ENCODE data around the gene FAM72A.
"Not testable (repeated sequence)": the region's sequence is repeated elsewhere in the genome, so short reads cannot be mapped to it uniquely, and the experiment has no call there.

The FAM72A gene

DNA sequence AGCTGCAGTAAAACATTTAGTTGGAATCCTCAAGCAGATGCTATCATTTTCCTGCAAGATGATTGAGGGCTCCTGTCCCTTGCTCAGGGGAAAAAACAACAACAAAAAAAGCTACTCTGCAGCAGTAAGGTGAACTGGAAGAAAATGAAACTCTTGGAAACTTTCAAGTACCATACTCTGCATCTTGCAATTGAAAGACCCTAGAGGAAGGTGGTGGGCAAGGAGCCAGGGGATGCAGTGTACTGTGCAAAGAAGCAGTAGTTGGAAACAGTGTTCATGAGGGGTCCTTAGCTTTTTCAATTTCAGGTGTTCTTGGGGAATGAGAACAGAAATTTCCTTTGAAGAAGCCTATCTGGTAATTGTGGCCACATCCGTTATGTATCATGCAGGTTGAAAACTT lies 8.2 kb upstream of the FAM72A start:
- not testable (repeated sequence) for DNase-seq

DNA sequence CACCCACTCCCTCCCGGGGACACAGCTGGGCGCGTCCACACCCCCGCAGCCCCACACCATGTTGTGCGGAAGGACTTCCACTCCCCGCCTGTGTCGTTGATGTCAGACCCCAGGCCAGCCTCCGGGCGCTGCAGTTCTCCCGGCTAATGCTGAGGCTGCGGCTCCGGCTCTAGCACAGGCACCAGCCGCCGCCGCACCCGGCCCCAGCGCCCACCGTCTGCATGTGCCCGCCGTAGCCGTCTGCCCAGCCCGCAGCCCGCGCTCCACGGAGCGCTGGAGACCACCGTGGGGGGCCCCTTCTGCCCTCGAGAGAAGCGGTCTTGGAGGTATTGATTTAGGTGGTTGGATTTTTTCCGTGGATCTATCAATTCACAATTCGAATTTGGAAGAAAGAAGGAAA lies 2.9 kb upstream of the FAM72A start:
- not testable (repeated sequence) for DNase-seq

DNA sequence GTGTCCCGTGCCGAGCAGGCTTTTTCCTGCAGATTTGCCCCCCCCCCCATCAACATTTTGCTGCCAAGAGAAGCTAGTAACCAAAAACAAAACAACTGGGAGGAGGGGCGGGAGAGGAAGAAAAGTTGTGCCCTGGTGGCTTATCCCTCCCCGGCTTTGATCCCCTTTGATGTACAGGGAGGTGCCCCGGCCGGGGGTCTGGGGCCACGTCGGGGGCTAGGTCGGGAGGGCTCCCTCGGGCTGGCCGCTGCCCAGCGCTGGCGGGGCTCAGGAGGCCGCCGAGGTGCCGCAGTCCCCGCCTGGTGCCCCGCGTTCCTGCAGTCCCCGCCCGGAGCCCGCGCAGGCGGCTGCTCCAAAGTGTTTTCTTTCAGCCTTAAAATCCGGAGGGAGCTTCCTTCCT lies 2.2 kb upstream of the FAM72A start:
- not testable (repeated sequence) for DNase-seq

DNA sequence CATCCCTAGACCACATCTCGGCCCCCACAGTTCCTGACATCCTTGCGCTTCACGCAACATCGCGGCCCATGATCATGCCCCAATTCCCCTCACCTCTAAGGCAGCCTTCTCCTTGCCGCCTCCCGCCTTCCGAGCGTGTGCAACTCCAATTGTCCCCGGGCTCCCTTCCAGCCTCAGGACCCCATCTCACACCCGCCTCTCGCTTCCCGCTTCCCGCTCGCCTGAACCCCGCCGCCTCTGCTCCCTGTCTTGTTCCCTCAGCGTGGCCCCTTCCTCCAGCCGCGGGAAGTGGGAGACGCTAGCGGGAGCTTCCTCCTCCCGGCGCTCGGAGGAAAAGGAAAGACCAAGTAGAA lies 1.5 kb upstream of the FAM72A start:
- not testable (repeated sequence) for DNase-seq

DNA sequence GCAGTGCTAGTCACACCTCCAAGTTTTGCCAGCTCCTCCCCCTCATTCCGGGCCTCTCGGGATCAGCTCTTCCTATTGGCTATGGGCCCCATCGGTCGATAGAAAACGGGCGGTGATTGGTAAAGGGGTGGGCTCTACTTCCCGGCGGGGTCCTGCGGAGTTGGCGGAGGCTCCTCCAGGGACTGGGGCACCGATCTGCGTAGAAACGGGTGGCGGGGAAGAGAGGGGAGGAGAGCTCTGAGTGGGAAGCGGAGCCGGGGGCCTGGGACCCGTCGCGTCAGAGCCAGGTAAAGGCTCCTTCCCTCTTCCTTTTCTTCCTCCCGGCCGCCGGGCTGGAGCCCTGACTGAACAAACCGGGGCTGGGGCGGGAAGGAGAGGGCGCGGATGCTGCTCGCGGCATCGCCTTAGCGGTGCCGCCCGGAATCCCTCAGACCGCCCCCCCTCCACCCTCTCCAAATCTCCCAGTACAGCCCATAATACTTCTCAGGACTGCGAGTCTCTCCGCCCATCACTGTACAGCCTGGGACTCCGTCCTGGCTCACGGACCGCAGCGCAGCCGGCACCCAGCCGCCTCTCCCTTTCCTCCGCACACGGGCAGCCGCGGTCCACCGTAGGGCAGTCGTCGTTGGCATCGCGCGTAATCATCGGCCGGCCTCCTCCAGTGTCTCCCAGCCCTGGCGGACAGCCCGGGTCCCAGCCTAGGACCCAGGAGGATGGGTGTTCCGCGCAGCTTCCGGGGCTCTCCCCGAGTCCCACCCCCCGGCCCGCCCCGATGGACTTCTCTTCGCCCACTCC lies 922 bp upstream of the FAM72A start, which contains the start of gene SRGAP2:
Gene SRGAP2, plus strand, starts transcription at position 178 of the 795 bp plus-strand sequence. CDS start 2,430 bp downstream, outside the sequence.
- peak; percentile 0 for DNase-seq

DNA sequence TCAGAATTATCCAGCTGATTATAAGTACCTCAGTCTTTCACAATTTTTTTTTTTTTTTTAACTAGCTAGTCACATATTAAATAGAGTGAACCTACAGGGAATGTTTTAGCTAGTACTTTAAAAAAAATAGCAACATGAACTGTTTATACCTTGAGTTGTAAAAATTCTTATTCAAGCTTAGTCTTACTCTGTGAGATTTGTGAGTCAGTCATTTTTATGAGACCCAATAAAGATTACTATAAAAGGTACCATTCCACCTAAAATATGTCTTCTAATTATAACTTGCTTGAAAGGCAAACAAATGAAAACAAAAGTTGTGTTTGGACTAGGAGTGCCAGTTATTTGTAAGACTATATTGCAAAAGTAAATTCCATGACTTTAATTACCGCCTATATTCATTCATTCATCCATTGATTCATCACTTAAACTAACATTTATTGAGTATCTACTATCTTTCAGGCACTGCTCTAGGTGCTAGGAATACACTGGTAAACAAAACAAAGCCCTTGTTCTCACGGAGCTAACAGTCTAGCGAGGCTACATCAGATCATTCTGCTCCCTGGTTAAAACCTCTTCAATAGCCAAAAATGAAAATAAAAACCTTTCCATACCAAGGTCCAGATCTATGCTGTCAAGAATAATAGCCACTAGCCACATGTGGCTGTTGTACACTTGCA lies 5.8 kb downstream of the FAM72A start:
- not testable (repeated sequence) for DNase-seq

DNA sequence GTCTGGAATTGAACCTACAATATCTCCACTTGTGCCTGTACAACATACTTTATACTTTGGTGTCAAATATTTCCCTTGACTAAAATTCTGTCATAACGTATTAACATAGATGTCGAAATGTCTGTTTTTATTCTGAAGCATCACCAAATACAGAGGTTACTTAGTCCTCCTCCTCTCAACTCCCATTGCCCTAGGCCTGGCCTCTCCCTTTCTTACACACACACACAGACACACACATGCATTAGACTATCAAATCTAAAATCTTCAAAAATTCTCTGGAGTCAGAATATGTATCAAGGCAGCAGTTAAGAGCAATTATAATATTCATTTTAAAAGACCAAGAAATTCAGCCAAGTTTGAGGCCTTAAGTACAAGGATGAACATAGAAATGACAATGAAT lies 7.5 kb downstream of the FAM72A start:
- not testable (repeated sequence) for DNase-seq

DNA sequence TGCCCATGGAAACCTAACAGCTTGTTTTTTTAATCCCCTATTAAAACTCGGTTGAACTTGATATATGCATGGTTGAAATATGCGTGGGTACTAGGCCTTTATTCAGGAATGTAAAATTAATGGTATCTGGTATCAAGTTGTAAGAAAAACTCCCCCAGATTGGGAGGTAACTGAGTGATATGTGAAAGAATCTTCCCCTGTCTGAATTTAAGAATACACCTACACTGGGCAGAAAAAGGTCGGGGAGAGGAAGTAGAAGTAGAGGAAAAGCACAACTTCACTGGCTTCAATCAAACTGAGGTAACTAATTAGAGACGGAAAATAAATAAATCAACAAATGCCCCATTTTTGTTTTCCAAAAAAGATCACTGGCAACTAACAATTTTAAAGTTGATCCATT lies 15.8 kb downstream of the FAM72A start:
- DNase-seq = not testable (repeated sequence)

DNA sequence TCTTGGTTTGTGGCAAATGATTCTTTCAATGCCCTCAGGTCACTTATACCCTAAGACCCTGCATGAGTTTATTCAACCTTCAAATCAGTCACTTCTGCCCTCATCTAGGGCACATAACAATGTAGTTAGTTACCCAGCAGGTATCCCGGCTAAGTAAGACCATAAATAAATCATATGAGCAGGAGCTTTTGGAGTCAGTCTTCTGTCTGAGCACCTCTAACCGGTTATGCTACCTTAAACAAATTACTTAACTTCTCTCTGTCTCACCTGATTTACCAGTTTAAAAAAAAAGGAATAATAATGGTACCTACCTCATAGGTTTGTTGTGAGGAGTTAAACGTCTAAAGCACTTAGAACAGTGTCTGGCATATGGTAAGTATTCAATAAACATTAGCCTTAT lies 16.9 kb downstream of the FAM72A start:
- DNase-seq = not testable (repeated sequence)

DNA sequence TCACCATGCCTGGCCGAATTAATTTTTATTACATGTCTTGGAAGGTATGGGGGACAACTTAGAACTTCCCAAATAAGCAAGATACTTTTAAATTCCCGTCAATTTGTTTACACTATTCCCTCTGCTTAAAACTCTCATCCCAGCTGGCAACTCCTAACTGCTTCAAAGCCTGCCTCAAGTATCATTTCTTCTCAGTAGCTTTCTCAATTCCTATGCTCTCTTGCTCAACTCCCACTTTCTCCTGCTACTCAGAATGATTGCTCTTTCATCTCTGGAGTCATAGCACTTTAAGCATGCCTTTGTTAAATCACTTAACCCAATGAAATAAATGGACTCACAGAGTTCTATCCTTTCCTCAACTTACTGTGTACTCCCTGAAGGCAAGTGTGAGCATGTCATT lies 18.9 kb downstream of the FAM72A start:
- DNase-seq = not testable (repeated sequence)

DNA sequence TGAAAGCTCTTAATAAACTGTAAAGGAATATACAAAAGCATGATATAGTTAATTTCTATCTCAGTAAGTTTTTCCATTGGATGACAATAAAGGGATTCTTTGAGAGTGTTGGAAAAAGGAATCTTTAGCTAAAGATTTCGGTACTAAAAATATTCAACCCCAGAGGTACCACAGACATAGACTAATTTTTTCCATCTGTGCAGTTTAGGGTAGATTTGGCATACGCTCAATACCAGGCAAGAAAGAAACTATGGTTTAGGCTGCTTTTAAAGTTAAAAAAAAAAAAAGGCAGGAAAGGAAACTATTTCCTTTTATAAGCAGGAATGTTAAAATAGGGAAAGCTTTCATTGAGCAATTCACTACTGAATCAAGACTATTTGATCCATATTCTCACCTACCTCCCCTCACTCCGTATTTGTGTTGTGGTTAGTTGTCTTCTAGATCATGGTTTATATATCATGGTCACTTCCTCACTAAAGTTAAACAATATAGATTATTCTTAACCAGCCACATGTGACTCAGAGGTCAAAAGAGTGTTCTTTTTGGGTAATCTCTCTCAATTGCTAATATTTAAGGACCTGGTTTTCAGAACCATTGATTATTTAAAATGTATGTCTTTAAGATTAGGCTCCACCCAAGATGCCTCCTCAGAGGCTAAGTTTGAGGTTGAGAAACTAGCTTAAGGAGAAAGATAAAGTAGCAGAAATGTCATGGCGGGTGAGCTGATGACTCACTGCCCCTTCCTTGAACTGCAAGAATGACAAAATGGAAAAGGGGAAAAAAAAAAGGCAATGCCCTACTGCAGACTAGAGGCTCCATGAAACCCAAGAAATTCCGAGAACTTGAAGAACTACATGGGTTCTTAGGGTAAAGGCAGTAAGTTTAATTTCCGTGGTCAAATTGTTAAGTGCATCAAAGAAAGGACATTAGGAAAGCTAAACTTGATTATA lies 20.0 kb downstream of the FAM72A start:
- DNase-seq = not testable (repeated sequence)

DNA sequence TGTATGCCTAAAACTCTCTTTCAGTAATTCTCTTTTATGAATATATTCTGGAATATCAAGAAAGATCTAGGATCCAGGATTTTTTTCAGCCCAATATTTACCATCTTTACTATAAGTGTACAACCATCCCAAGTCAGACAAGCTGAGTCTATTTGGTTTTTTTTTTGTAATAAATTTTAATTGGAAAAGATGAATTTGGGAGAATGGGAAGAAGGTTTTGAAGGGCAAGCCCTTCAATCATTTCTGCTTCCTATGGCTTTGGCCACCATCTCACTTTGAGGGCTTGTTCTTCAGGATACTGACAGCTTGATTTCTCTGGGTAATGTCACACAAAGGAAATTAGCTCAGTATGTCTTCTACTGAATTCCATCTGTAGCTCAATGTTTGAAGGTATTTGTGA lies 23.0 kb downstream of the FAM72A start:
- not testable (repeated sequence) for DNase-seq

DNA sequence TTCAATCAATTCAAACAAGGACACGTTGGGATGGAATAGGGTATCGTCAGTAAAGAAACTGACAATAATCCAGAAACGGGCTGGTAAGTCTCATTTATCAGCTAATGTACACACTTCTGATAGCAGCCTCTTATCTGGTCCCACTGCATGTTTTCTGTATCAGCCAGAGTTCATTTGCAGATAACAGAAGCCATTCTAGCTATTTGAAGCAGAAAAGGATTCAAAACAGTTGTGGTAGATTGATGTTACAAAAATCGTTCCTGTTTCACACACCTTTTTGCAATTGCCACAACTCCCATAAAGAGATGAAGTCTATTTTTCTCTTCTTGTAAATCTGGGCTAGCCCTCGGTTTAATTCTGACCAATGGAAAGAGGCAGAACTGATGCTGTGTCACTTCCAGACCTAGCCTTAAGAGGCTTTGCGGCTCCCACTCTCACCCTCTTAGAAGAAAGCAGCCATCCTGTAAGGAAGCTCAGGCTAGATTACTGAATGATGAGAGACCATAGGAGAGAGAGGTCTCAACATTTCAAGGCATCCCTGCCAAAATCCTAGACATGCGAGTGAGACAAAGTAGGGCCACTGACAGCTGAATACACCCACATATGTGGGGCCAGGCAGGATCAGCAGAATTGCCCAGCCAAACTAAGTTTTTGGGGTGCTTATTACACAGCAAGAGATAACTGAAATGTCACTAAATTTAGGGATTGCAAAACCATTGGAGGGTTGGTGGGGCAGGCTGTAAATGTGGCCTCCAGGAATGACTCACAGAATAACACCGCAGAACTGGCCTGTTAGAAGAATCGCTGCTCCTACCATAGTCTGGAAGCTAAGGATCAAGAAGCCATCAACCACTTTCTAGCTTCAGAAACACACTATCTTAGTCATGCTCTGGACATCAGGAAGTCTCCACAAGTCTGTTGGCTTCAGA lies 24.3 kb downstream of the FAM72A start:
- DNase-seq = not testable (repeated sequence)

DNA sequence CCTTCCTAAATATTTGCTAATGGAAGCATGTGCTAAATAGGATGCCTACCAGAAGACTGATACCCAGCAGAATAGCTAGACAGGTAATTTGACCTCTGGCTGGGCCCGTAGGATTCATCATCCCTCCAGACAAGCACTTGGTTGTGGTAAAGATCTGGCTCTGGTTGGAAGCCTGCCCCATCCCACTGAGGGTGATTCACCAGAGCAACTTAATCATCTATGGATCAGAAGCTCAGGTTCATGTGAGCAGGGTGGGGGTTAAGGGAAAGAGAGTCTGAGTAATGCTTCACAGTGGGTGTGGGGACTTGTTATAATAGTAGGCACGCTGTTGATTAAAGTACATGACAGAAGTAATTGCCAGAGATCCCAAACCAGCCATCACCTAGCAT lies 26.5 kb downstream of the FAM72A start:
- not testable (repeated sequence) for DNase-seq

DNA sequence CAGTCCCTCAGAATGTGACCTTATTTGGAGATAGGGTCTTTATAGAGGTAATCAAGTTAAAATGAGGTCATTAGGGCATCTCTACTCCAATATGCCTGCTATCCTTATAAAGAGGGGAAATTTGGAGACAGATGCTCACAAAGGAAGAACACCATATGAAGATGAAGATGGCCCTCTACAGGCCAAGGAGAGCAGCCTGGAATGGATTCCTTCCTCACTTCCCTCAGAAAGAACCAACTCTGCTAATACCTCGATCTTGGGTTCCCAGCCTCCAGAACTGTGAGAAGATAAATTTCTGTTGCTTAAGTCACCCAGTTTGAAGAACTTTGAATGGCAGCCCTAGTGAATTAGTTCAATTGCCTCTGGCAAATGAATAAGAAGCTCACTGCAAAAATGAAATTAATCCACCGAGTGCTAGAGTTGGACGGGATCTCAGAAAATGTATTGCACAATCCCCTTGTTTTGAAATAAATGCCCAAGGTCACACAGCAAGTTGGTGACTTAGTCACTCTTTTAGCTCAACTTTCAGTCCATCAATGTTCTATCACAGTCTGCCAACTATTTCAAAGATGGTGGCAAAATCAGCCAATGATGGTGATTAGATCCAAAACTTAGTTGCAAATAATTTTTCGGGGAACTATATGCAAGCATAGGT lies 27.1 kb downstream of the FAM72A start:
- not testable (repeated sequence) for DNase-seq

DNA sequence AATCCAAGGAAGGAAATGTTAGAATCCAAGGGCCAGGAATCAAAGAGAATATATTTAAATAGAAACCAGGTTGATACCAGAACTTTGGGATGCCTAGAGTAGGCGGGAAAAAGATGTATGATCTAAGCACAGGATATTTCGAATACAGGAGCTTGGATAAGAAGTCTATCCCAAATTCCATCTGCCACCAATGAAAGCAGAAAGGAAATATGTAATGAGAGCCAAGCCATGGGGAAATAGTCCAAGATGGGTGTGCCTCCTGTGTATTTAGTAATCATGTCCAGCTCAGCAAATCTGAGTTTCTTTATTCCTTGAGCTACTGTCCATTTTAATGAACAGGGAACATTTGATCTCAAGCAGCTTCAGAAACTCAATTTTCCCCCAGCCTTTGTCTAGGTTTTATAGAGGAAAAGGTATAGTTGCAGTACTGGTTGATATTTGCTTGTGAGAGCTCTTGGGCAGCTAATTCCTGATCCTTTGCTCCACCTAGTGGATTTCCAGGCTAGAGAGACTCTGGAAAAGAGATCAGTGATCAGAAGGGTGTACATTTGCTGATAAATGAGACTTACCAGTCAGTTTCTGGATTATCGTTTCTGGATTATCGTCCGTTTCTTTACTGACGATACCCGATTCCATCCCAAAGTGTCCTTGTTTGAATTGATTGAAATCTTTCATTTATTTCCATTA lies 28.3 kb downstream of the FAM72A start:
- DNase-seq = not testable (repeated sequence)

DNA sequence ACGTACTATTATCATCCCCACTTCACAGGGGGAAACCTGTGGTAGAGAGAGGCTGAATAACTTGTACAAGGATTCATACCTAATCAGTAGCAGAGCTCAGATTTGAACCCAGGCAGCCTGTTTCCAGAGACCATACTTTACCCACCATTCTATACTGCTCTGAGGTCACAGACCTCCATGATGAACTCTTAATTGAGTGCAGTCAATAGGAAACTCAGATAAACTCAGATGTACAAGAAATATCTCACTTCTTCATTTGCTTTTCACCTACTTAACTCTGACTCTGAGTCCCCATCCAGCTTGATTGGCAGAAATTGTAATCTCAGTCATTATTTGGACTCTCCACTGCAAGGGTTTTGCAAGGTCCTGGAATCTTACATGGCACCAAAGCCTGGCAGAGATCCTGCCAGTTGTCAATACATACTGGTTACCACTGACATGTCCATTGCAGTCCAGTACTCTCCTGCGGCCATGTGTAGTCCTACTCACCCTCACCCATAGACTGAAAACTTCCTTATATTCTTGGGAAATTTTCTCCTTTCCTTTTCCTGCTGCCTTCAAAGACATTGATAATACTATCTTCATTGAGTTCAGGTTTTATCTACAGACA lies 29.4 kb downstream of the FAM72A start:
- DNase-seq = not testable (repeated sequence)

DNA sequence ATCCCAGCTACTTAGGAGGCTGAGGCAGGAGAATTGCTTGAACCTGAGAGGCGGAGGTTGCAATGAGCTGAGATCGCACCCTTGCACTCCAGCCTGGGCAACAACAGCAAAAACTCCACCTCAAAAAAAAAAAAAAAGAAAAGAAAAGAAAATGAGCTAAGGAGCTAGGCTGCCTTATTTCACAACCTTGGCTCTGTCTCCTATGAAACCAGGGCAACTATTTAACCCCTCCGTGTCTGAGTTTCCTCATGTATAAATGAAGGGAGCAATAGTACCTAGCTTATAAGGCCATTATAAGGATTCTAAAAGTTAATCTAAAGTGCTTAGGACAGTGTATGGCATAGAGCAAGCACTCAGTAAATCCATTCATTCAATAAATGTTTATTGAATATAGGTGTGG lies 32.8 kb downstream of the FAM72A start:
- DNase-seq = not testable (repeated sequence)

DNA sequence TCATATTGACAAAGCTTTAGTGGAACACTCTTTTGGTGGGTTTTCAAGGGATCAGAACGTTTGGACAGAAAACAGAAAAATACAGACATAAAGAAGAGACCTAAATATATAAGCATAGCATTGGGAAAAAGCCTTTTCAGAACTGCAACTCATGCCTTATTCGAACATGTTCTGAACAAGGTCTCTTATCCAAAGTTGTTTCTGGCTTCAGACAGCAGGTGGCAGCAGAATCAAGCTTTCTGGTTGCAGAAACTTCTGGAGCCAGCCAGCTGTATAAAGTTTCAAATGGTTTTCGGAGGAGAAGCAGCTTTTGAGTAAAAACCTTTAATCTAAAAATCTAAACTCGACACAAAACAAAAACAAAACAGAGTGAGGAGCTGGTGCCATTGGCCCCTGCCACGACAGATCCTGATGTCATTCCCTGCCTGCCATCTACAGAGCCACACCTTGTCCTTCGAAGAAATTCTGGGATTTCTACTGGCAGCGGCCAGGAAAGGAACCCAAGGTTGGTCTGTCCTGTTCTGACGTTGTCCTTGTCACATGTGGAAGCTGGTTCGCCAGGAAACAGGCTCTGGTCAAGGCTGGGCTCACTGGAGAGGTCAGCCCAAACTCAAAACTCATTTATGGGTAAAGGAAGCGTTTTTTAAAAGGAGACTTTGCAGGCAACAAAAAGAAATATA lies 35.1 kb downstream of the FAM72A start:
- DNase-seq = not testable (repeated sequence)
